Measurements from ENCODE around the gene GGT5.

DNA sequence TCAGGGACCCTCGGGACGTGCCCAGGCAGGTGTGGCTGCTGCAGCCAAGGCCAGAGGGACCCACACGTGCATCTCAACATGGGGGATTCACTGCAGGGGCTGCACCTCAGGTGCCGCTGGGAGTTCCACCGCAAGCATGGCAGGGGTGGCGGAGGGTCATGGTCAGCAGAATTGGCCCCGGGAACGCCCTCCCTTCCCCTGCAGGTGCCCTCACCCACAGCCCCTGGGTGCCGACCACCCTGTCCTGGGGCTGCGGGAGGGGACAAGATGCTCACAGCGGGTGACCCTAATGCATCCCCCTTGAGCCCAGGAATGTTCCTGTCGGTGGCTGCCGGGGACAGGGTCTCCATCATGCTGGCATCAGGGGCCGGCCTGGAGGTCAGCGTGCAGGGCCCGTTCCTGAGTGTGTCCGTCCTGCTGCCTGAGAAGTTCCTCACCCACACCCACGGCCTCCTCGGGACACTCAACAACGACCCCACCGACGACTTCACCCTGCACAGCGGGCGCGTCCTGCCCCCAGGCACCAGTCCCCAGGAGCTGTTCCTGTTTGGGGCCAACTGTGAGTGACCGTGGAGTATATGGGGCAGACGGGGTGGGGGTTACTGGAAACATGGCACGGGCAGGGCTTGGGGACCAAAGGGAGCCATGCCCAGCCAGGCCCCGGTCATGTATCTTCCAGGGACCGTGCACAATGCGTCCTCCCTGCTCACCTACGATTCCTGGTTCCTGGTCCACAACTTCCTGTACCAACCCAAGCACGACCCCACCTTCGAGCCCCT is 57.8 kb downstream of the GGT5 start:
- TF ChIP-seq, protein P1, sequence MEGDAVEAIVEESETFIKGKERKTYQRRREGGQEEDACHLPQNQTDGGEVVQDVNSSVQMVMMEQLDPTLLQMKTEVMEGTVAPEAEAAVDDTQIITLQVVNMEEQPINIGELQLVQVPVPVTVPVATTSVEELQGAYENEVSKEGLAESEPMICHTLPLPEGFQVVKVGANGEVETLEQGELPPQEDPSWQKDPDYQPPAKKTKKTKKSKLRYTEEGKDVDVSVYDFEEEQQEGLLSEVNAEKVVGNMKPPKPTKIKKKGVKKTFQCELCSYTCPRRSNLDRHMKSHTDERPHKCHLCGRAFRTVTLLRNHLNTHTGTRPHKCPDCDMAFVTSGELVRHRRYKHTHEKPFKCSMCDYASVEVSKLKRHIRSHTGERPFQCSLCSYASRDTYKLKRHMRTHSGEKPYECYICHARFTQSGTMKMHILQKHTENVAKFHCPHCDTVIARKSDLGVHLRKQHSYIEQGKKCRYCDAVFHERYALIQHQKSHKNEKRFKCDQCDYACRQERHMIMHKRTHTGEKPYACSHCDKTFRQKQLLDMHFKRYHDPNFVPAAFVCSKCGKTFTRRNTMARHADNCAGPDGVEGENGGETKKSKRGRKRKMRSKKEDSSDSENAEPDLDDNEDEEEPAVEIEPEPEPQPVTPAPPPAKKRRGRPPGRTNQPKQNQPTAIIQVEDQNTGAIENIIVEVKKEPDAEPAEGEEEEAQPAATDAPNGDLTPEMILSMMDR (IDR thresholded peaks at IDR 0.05; ENCODE audit: low read length) = no peak
- TF ChIP-seq EZH2 (optimal IDR thresholded peaks at IDR 0.05; ENCODE audit: low read depth, low read length) = no peak
- no peak for TF ChIP-seq EZH2phosphoT487 (IDR thresholded peaks at IDR 0.05; ENCODE audit: low read length)

Measured in MM.1S (cell line).